ENCODE data around the gene MYO15A.
A peak's percentile ranks its signal among the peaks of the same experiment; 100 is the strongest.

Gene MYO15A

DNA sequence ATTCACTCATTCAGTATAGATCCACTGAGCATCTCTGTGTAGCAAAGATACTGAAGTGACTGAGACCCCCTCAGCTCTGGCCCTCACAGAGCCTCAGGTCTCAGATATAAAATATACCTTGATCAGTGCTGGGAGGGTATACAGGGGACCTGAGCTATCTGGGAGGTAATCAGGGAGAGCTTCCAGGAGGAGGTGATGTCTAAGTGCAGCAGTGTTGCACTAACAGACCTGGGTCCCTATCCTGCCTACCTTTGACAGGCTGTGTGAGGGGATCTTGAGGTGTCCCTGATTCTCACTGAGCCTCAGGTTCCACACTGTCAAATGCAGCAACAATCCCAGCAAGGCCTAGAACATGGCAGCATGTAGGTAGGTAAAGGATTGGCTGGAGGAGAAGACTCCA is 68.6 kb downstream of the MYO15A start:
- Histone ChIP-seq H3K4me1 (ENCODE audit: control insufficient read depth, insufficient read depth, low read length) (peaks cover 5% of the 10 kb centered on the region), H3K4me3 (ENCODE audit: low read length in 2 of 2) (no peak overlapping the region), H3K9ac (ENCODE audit: low read length in 2 of 2) (no peak overlapping the region), H3K27ac (ENCODE audit: low read length) (no peak overlapping the region), H3K36me3 (ENCODE audit: control insufficient read depth in 2 of 2, insufficient read depth in 2 of 2, low read length in 2 of 2) (no peaks in the 10 kb centered on the region), H3K27me3 (ENCODE audit: control insufficient read depth in 1 of 2, insufficient read depth in 2 of 2, low read length in 2 of 2) (no peaks in the 10 kb centered on the region), H3K9me3 (ENCODE audit: control insufficient read depth in 2 of 2, low read length in 2 of 2) (no peaks in the 10 kb centered on the region)

GRCh38 chr17:18177722-18178121 is 69.2 kb downstream of the MYO15A start:
- Histone ChIP-seq H3K4me1 (ENCODE audit: control insufficient read depth, insufficient read depth, low read length) (peaks cover 9% of the 10 kb centered on the region), H3K27ac (ENCODE audit: low read length) (no peak overlapping the region), H3K9ac (ENCODE audit: low read length in 2 of 2) (no peak overlapping the region), H3K9me3 (ENCODE audit: control insufficient read depth in 2 of 2, low read length in 2 of 2) (no peaks in the 10 kb centered on the region), H3K36me3 (ENCODE audit: control insufficient read depth in 2 of 2, insufficient read depth in 2 of 2, low read length in 2 of 2) (no peaks in the 10 kb centered on the region), H3K4me3 (ENCODE audit: low read length in 2 of 2) (no peak overlapping the region), H3K27me3 (ENCODE audit: control insufficient read depth in 1 of 2, insufficient read depth in 2 of 2, low read length in 2 of 2) (no peaks in the 10 kb centered on the region)

DNA sequence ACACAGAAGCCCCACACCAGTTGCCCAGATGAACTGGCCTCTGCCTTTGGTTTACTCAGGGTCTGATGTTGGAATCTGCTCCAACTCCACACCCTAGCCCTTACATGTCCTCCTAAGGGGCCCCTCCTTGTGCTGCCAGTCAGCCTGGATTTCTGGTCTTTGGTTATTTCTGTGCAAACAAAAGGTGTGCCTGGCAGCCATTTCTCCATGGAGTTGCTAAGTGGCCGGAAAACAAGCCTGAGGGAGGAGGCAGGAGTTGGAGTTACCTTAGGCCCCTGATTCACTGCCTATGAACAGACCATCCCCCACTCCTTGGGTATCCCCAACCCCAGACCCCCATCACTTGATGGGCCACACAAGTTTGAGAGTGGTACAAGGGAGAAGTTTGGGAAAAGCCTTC is 70.6 kb downstream of the MYO15A start:
- Histone ChIP-seq H3K9ac (ENCODE audit: low read length in 2 of 2) (peak overlapping the region in 1 of 2 donors; percentile 42), H3K9me3 (ENCODE audit: control insufficient read depth in 2 of 2, low read length in 2 of 2) (no peaks in the 10 kb centered on the region), H3K27ac (ENCODE audit: low read length) (no peak overlapping the region), H3K4me1 (ENCODE audit: control insufficient read depth, insufficient read depth, low read length) (peaks cover 12% of the 10 kb centered on the region), H3K36me3 (ENCODE audit: control insufficient read depth in 2 of 2, insufficient read depth in 2 of 2, low read length in 2 of 2) (no peaks in the 10 kb centered on the region), H3K27me3 (ENCODE audit: control insufficient read depth in 1 of 2, insufficient read depth in 2 of 2, low read length in 2 of 2) (no peaks in the 10 kb centered on the region), H3K4me3 (ENCODE audit: low read length in 2 of 2) (no peak overlapping the region)

- no peak overlapping the region for H3K27ac ChIP-seq (ENCODE audit: low read length)
- peak overlapping the region in 1 of 2 donors; percentile 42 for H3K9ac ChIP-seq (ENCODE audit: low read length in 2 of 2)
- H3K27me3 ChIP-seq (ENCODE audit: control insufficient read depth in 1 of 2, insufficient read depth in 2 of 2, low read length in 2 of 2) = no peaks in the 10 kb centered on the region
- no peaks in the 10 kb centered on the region for H3K9me3 ChIP-seq (ENCODE audit: control insufficient read depth in 2 of 2, low read length in 2 of 2)
- H3K4me3 ChIP-seq (ENCODE audit: low read length in 2 of 2) = no peak overlapping the region
- no peaks in the 10 kb centered on the region for H3K36me3 ChIP-seq (ENCODE audit: control insufficient read depth in 2 of 2, insufficient read depth in 2 of 2, low read length in 2 of 2)
- peaks cover 15% of the 10 kb centered on the region for H3K4me1 ChIP-seq (ENCODE audit: control insufficient read depth, insufficient read depth, low read length)
Measured at GRCh38 chr17:18179804-18180203, 71.2 kb downstream of the MYO15A start.

GRCh38 chr17:18181358-18181757 is 72.8 kb downstream of the MYO15A start:
- H3K27me3 ChIP-seq (ENCODE audit: control insufficient read depth in 1 of 2, insufficient read depth in 2 of 2, low read length in 2 of 2) = no peaks in the 10 kb centered on the region
- no peaks in the 10 kb centered on the region for H3K9me3 ChIP-seq (ENCODE audit: control insufficient read depth in 2 of 2, low read length in 2 of 2)
- H3K4me3 ChIP-seq (ENCODE audit: low read length in 2 of 2) = no peak overlapping the region
- peaks cover 0 to 2% of the 10 kb centered on the region in 2 donors for H3K36me3 ChIP-seq (ENCODE audit: control insufficient read depth in 2 of 2, insufficient read depth in 2 of 2, low read length in 2 of 2)
- H3K4me1 ChIP-seq (ENCODE audit: control insufficient read depth, insufficient read depth, low read length) = peaks cover 28% of the 10 kb centered on the region
- H3K9ac ChIP-seq (ENCODE audit: low read length in 2 of 2) = no peak overlapping the region
- peak overlapping the region; percentile 96 for H3K27ac ChIP-seq (ENCODE audit: low read length)

GRCh38 chr17:18182110-18182977 is 73.8 kb downstream of the MYO15A start:
- H3K4me3 ChIP-seq (ENCODE audit: low read length in 2 of 2) = peak overlapping the region; percentile 79 to 97
- H3K27ac ChIP-seq (ENCODE audit: low read length) = peak overlapping the region; percentile 96
- peak overlapping the region; percentile 76 to 92 for H3K9ac ChIP-seq (ENCODE audit: low read length in 2 of 2)
- peaks cover 0 to 3% of the 10 kb centered on the region in 2 donors for H3K36me3 ChIP-seq (ENCODE audit: control insufficient read depth in 2 of 2, insufficient read depth in 2 of 2, low read length in 2 of 2)
- no peaks in the 10 kb centered on the region for H3K9me3 ChIP-seq (ENCODE audit: control insufficient read depth in 2 of 2, low read length in 2 of 2)
- H3K4me1 ChIP-seq (ENCODE audit: control insufficient read depth, insufficient read depth, low read length) = peaks cover 37% of the 10 kb centered on the region
- no peaks in the 10 kb centered on the region for H3K27me3 ChIP-seq (ENCODE audit: control insufficient read depth in 1 of 2, insufficient read depth in 2 of 2, low read length in 2 of 2)

- peak overlapping the region; percentile 79 to 97 for H3K4me3 ChIP-seq (ENCODE audit: low read length in 2 of 2)
- peaks cover 43% of the 10 kb centered on the region for H3K4me1 ChIP-seq (ENCODE audit: control insufficient read depth, insufficient read depth, low read length)
- H3K9me3 ChIP-seq (ENCODE audit: control insufficient read depth in 2 of 2, low read length in 2 of 2) = no peaks in the 10 kb centered on the region
- no peaks in the 10 kb centered on the region for H3K27me3 ChIP-seq (ENCODE audit: control insufficient read depth in 1 of 2, insufficient read depth in 2 of 2, low read length in 2 of 2)
- peaks cover 0 to 3% of the 10 kb centered on the region in 2 donors for H3K36me3 ChIP-seq (ENCODE audit: control insufficient read depth in 2 of 2, insufficient read depth in 2 of 2, low read length in 2 of 2)
- peak overlapping the region; percentile 96 for H3K27ac ChIP-seq (ENCODE audit: low read length)
- peak overlapping the region; percentile 76 to 92 for H3K9ac ChIP-seq (ENCODE audit: low read length in 2 of 2)
Measured at GRCh38 chr17:18182978-18183333, 74.4 kb downstream of the MYO15A start.

DNA sequence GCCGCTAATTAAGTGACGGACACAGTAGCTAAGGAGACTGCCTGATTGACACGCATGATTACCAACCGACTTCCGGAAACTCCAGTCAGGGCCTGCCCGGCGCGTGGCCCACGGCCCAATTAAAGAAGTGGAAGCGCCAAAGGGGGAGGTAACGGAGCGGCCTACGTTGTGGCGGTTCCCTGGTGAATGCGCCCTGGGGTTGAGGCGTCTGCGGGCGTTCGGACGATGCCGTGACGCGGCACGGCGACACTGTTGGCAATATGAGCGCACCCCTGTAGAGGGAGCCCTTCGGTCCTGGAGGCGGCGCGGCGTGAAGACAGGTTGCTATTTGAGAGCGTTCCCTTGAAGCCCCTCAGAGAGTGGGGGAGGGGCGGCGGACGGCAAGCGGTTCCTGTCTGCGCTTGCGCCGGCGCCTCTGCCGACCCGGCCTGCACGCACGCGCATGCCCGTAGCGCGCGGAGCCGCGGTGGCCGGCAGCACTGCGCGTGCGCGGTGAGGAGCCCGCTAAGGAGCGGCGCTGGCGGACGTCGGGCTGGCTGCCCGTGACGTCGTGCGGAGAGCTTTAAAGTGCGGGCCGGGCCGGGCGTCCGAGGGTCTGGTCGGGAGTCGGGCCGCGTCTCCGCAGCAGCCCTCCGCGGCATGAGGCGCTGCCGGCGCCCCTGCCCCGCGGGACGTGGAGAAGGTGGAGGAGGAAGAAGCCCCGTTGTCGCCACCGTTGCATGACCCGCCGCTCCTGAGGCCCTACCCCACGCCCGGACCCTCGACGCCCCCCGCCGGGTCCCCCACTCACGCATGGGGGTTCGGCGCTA is 75.0 kb downstream of the MYO15A start, which contains the start of gene ALKBH5:
ALKBH5 (plus strand) TSS at position 495 of the 809 bp plus-strand sequence. CDS start 416 bp downstream, outside the sequence.
- H3K36me3 ChIP-seq (ENCODE audit: control insufficient read depth in 2 of 2, insufficient read depth in 2 of 2, low read length in 2 of 2) = peaks cover 0 to 5% of the 10 kb centered on the region in 2 donors
- peak within 1 kb of the TSS; percentile 92 to 97 for H3K4me3 ChIP-seq (ENCODE audit: low read length in 2 of 2)
- H3K9me3 ChIP-seq (ENCODE audit: control insufficient read depth in 2 of 2, low read length in 2 of 2) = no peaks in the 10 kb centered on the region
- H3K27ac ChIP-seq (ENCODE audit: low read length) = peak within 1 kb of the TSS; percentile 96
- peaks cover 49% of the 10 kb centered on the region for H3K4me1 ChIP-seq (ENCODE audit: control insufficient read depth, insufficient read depth, low read length)
- no peaks in the 10 kb centered on the region for H3K27me3 ChIP-seq (ENCODE audit: control insufficient read depth in 1 of 2, insufficient read depth in 2 of 2, low read length in 2 of 2)
- H3K9ac ChIP-seq (ENCODE audit: low read length in 2 of 2) = peak within 1 kb of the TSS; percentile 76 to 92

DNA sequence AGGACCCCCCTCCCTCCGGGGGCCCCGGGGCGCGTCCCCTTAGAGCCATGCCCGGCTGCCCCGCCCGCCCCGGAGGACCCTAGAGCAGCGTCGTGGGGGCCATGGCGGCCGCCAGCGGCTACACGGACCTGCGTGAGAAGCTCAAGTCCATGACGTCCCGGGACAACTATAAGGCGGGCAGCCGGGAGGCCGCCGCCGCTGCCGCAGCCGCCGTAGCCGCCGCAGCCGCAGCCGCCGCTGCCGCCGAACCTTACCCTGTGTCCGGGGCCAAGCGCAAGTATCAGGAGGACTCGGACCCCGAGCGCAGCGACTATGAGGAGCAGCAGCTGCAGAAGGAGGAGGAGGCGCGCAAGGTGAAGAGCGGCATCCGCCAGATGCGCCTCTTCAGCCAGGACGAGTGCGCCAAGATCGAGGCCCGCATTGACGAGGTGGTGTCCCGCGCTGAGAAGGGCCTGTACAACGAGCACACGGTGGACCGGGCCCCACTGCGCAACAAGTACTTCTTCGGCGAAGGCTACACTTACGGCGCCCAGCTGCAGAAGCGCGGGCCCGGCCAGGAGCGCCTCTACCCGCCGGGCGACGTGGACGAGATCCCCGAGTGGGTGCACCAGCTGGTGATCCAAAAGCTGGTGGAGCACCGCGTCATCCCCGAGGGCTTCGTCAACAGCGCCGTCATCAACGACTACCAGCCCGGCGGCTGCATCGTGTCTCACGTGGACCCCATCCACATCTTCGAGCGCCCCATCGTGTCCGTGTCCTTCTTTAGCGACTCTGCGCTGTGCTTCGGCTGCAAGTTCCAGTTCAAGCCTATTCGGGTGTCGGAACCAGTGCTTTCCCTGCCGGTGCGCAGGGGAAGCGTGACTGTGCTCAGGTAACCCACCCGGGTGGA is 75.8 kb downstream of the MYO15A start:
- peak overlapping the region; percentile 76 to 87 for H3K9ac ChIP-seq (ENCODE audit: low read length in 2 of 2)
- H3K36me3 ChIP-seq (ENCODE audit: control insufficient read depth in 2 of 2, insufficient read depth in 2 of 2, low read length in 2 of 2) = peaks cover 0 to 5% of the 10 kb centered on the region in 2 donors
- H3K4me3 ChIP-seq (ENCODE audit: low read length in 2 of 2) = peak overlapping the region; percentile 92 to 97
- no peaks in the 10 kb centered on the region for H3K27me3 ChIP-seq (ENCODE audit: control insufficient read depth in 1 of 2, insufficient read depth in 2 of 2, low read length in 2 of 2)
- H3K4me1 ChIP-seq (ENCODE audit: control insufficient read depth, insufficient read depth, low read length) = peaks cover 56% of the 10 kb centered on the region
- peak overlapping the region; percentile 96 for H3K27ac ChIP-seq (ENCODE audit: low read length)
- no peaks in the 10 kb centered on the region for H3K9me3 ChIP-seq (ENCODE audit: control insufficient read depth in 2 of 2, low read length in 2 of 2)

GRCh38 chr17:18185391-18185790 is 76.8 kb downstream of the MYO15A start:
- peaks cover 66% of the 10 kb centered on the region for H3K4me1 ChIP-seq (ENCODE audit: control insufficient read depth, insufficient read depth, low read length)
- H3K4me3 ChIP-seq (ENCODE audit: low read length in 2 of 2) = peak overlapping the region; percentile 92 to 97
- H3K9me3 ChIP-seq (ENCODE audit: control insufficient read depth in 2 of 2, low read length in 2 of 2) = no peaks in the 10 kb centered on the region
- H3K36me3 ChIP-seq (ENCODE audit: control insufficient read depth in 2 of 2, insufficient read depth in 2 of 2, low read length in 2 of 2) = peaks cover 0 to 7% of the 10 kb centered on the region in 2 donors
- H3K27ac ChIP-seq (ENCODE audit: low read length) = peak overlapping the region; percentile 53
- no peaks in the 10 kb centered on the region for H3K27me3 ChIP-seq (ENCODE audit: control insufficient read depth in 1 of 2, insufficient read depth in 2 of 2, low read length in 2 of 2)
- peak overlapping the region; percentile 71 to 76 for H3K9ac ChIP-seq (ENCODE audit: low read length in 2 of 2)

Measured in stomach smooth muscle (tissue), 2 donors.